Fibroblast of lung (primary cell): Measurements from ENCODE around the gene TSHZ2.

ENCODE experiments used
- CTCF ChIP-seq, 2 donors: IDR thresholded peaks in 1 of 2; conservative IDR thresholded peaks in 1 of 2; 1 replicate in 1 of 2; 2 replicates in 1 of 2; pipeline ENCODE4 v1.5.1; 2011 to 2012; ENCODE audit warnings: low read length in 2 of 2, control low read depth in 1 of 2, inconsistent platforms in 1 of 2, low read depth in 1 of 2, mild to moderate bottlenecking in 1 of 2
- EZH2 ChIP-seq: IDR thresholded peaks from 2 replicates; pipeline ENCODE4 v1.5.1; 2012; ENCODE audit warnings: low read length, control low read depth, mild to moderate bottlenecking; ENCODE audit errors: missing control alignments

- no peak for TF ChIP-seq EZH2
- no peak for TF ChIP-seq CTCF (conservative IDR thresholded peaks at IDR 0.05 in 1 of 2, IDR thresholded peaks at IDR 0.05 in 1 of 2; ENCODE audit: low read depth in 1 of 2, low read length in 2 of 2)
Measured at GRCh38 chr20:53463101-53463972, 491.2 kb downstream of the TSHZ2 start.
